AG10803 (cell line): Measurements from ENCODE around the gene DSG1.

Source experiments
- DNase-seq: peaks from one replicate; pipeline ENCODE4 v3.0.0; 2010; ENCODE audit warnings: low read depth
- H3K4me3 ChIP-seq: 2 replicates; pipeline ENCODE4 v1.5.1; 2011; ENCODE audit warnings: mild to moderate bottlenecking, low read length, control low read depth
- CTCF ChIP-seq: conservative IDR thresholded peaks from 2 replicates; pipeline ENCODE4 v1.5.1; 2011; ENCODE audit warnings: mild to moderate bottlenecking, low read length, control low read depth, inconsistent platforms

Gene DSG1

GRCh38 chr18:31317860-31318259 lies at the start of gene DSG1:
Gene DSG1, plus strand, starts transcription at chr18:31318160. Its CDS starts 141 bp downstream, at chr18:31318301.
- no peak within 1 kb of the TSS for H3K4me3 ChIP-seq
- TF ChIP-seq CTCF, result no peak
- no peak for DNase-seq

GRCh38 chr18:31268985-31269406 lies 49.0 kb upstream of the DSG1 start:
- no peak for DNase-seq

GRCh38 chr18:31269566-31269965 lies 48.4 kb upstream of the DSG1 start:
- no peak for DNase-seq
- no peak for TF ChIP-seq CTCF
- no peak overlapping the region for H3K4me3 ChIP-seq

More at GRCh38 chr18:31268985-31269406, 49.0 kb upstream of the DSG1 start:
- no peak for TF ChIP-seq CTCF
- H3K4me3 ChIP-seq, result no peak overlapping the region

- H3K4me3 ChIP-seq, result no peak overlapping the region
- no peak for TF ChIP-seq CTCF
- DNase-seq, result no peak
These were observed 47.4 kb upstream of the DSG1 start for GRCh38 chr18:31270578-31270977.

- no peak overlapping the region for H3K4me3 ChIP-seq
- no peak for TF ChIP-seq CTCF
- DNase-seq, result no peak
These were observed 44.0 kb upstream of the DSG1 start for GRCh38 chr18:31273812-31274527.

GRCh38 chr18:31274931-31275330 lies 43.0 kb upstream of the DSG1 start:
- H3K4me3 ChIP-seq, result no peak overlapping the region
- TF ChIP-seq CTCF, result no peak
- DNase-seq, result no peak

GRCh38 chr18:31275722-31276463 lies 42.1 kb upstream of the DSG1 start:
- DNase-seq, result no peak
- TF ChIP-seq CTCF, result no peak
- H3K4me3 ChIP-seq, result no peak overlapping the region
